Mononuclear cell (primary cell): ENCODE data around the gene TMEM225. TPM values are rescaled to one million over a fixed set of nuclear protein-coding genes. Genes with fewer than 3 reads are reported as not detected.

ENCODE experiments used
- H3K27me3 ChIP-seq: 2 replicates; pipeline ENCODE4 v1.6.0; 2011; ENCODE audit warnings: low read length, control low read depth; ENCODE audit not compliant: insufficient read depth
- H3K4me1 ChIP-seq: 2 replicates; pipeline ENCODE4 v1.5.1; 2011; ENCODE audit warnings: mild to moderate bottlenecking, low read length, control low read depth; ENCODE audit not compliant: insufficient read depth
- H3K4me3 ChIP-seq: 2 replicates; pipeline ENCODE4 v1.5.1; 2011; ENCODE audit warnings: mild to moderate bottlenecking, low read length, moderate library complexity
- H3K9me3 ChIP-seq: 2 replicates; pipeline ENCODE4 v1.5.1; 2011; ENCODE audit warnings: low read depth, mild to moderate bottlenecking, control low read depth, low read length
- total RNA-seq: library from RNA; depleted of rRNA; stranded (reverse); fragments of >200 nt; gene quantifications from one replicate; pipeline ENCODE4 v1.2.3, GENCODE V29; 2012

TMEM225 gene
- total RNA-seq, 1 donor, result not detected

DNA sequence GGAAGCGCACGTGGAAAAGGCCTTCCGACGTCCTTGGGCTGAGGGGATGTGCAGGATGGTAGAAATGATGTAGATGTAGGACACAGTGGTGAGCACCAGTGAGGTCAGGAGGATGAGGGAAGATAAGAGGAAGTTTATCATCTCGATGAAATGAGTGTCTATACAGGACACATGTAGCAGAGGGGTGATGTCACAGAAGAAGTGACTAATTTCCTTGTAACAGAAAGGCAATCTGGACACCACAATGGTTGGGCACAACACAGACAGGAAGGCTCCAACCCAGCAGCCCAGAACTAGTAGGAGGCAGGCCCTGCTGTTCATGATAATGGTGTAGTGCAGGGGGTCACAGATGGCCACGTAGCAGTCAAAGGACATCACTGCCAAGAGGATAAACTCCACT lies 44.3 kb downstream of the TMEM225 start:
- Histone ChIP-seq H3K4me1 (no peaks in the 10 kb centered on the region), H3K27me3 (no peaks in the 10 kb centered on the region), H3K9me3 (no peaks in the 10 kb centered on the region), H3K4me3 (no peak overlapping the region)

DNA sequence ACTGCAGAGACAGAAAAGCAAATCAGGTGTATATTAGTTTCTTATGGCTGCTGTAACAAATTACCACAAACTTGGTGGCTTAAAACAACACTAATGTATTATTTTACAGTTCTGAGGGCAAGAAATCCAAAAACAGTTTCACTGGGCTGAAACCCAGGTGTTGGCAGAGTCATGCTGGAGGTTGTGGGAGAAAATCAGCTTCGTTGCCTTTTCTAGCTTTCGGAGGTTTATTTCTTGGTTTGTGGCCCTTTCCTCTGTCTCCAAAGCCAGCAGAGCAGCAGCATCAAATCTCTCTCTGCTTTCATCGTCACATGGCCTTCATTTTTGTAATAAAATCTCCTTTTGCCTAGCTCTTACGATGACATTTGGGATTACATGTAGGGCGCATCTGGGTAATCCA lies 46.3 kb downstream of the TMEM225 start:
- Histone ChIP-seq H3K4me1 (no peaks in the 10 kb centered on the region), H3K27me3 (no peaks in the 10 kb centered on the region), H3K9me3 (no peaks in the 10 kb centered on the region), H3K4me3 (no peak overlapping the region)

DNA sequence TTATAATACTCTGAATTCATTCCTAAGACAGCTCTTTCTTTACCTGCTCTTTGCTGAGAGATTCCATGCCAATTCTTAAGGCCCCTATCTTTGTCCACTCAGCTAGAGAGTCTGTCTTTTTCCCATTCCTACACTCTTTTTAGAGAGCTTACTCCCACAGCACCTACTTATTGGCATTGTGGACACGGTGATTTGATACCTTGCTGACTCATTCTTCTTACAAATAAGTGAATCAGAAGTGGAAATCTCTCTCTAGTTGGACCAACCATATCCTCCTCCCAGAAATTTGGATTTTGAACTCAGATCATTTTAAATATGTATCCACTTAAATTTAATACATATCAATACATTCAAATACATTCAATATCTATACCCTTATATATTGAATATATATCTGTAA lies 46.8 kb downstream of the TMEM225 start:
- Histone ChIP-seq H3K4me1 (no peaks in the 10 kb centered on the region), H3K27me3 (no peaks in the 10 kb centered on the region), H3K9me3 (no peaks in the 10 kb centered on the region)

GRCh38 chr11:123838199-123838598 lies 47.3 kb downstream of the TMEM225 start:
- Histone ChIP-seq H3K4me3 (no peak overlapping the region), H3K27me3 (no peaks in the 10 kb centered on the region), H3K9me3 (no peaks in the 10 kb centered on the region), H3K4me1 (no peaks in the 10 kb centered on the region)

More for the DNA sequence above, 46.8 kb downstream of the TMEM225 start:
- H3K4me3 ChIP-seq, result no peak overlapping the region

DNA sequence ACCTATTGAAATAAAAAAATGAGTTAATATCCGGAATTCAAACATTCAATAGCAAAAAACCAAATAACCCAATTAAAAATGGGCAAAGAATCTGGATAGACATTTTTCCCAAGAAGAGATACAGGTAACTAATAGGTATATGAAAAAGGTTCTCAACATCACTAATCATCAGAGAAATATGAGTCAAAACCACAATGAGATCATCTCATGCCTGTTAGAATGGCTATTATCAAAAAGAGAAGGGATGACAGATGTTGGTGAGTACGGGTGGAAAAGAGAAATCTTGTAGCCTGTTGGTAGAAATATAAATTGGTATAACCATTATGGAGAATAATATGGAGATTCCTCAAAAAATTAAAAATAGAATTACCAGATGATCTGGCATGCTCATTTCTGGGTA lies 52.4 kb downstream of the TMEM225 start:
- no peak overlapping the region for H3K4me3 ChIP-seq
- H3K9me3 ChIP-seq, result no peaks in the 10 kb centered on the region
- no peaks in the 10 kb centered on the region for H3K27me3 ChIP-seq
- H3K4me1 ChIP-seq, result no peaks in the 10 kb centered on the region

Other genes with a start within 250 kb of the TMEM225 start
- gene SCN3B, start 231.0 kb downstream of the TMEM225 start, total RNA-seq, result not detected
- gene ZNF202, start 144.0 kb downstream of the TMEM225 start, total RNA-seq, result 9.3 TPM
- not detected for gene OR6X1, start 131.2 kb downstream of the TMEM225 start, total RNA-seq
- gene OR6M1, start 79.3 kb downstream of the TMEM225 start, total RNA-seq, result not detected
- not detected for gene OR8D4, start 16.5 kb upstream of the TMEM225 start, total RNA-seq
- gene OR4D5, start 53.9 kb upstream of the TMEM225 start, total RNA-seq, result not detected
- not detected for gene OR6T1, start 58.2 kb upstream of the TMEM225 start, total RNA-seq
- not detected for gene OR10S1, start 92.1 kb upstream of the TMEM225 start, total RNA-seq
- gene OR10G6, start 109.5 kb upstream of the TMEM225 start, total RNA-seq, result not detected
- not detected for gene OR10G4, start 127.3 kb upstream of the TMEM225 start, total RNA-seq
- not detected for gene OR10G9, start 137.3 kb upstream of the TMEM225 start, total RNA-seq
- not detected for gene OR10G8, start 141.1 kb upstream of the TMEM225 start, total RNA-seq
- gene OR10G7, start 155.7 kb upstream of the TMEM225 start, total RNA-seq, result not detected
- 6.6 TPM for gene VWA5A, start 229.8 kb upstream of the TMEM225 start, total RNA-seq